ENCODE data around the gene CEP250.
"Not testable (repeated sequence)": the region's sequence is repeated elsewhere in the genome, so short reads cannot be mapped to it uniquely, and the experiment has no call there.

The CEP250 gene

DNA sequence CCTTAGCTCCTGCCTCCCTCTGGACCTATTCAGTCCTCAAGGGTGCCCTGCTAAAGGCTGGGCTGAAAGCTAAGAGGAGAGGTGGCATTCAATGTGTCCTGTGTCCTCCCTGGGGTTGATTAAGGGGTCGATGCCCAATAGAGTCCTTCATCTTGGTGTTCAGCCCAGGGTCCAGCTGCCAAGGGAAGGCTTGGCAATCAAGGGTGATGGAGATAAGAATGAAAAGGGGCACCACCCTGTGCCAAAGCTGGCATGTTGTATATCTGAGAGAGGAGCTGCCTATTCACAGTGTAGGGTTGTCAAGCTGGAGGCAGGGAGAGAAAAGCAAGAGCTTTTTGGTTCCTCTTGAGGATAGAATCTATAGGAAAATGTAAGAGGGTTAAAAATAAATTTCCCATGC is 61.7 kb downstream of the CEP250 start:
- TF ChIP-seq EZH2 (IDR thresholded peaks at IDR 0.05; ENCODE audit: borderline replicate concordance, low read depth, low read length, severe bottlenecking): no peak
- TF ChIP-seq, protein P1, sequence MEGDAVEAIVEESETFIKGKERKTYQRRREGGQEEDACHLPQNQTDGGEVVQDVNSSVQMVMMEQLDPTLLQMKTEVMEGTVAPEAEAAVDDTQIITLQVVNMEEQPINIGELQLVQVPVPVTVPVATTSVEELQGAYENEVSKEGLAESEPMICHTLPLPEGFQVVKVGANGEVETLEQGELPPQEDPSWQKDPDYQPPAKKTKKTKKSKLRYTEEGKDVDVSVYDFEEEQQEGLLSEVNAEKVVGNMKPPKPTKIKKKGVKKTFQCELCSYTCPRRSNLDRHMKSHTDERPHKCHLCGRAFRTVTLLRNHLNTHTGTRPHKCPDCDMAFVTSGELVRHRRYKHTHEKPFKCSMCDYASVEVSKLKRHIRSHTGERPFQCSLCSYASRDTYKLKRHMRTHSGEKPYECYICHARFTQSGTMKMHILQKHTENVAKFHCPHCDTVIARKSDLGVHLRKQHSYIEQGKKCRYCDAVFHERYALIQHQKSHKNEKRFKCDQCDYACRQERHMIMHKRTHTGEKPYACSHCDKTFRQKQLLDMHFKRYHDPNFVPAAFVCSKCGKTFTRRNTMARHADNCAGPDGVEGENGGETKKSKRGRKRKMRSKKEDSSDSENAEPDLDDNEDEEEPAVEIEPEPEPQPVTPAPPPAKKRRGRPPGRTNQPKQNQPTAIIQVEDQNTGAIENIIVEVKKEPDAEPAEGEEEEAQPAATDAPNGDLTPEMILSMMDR (IDR thresholded peaks at IDR 0.05; ENCODE audit: borderline replicate concordance, extremely low read depth, low read length, poor library complexity, severe bottlenecking): no peak
- no peak overlapping the region for H2AFZ ChIP-seq (ENCODE audit: low read depth, low read length)
- no peaks in the 10 kb centered on the region for H3K27me3 ChIP-seq (ENCODE audit: insufficient read depth, low read length, poor library complexity)
- H3K79me2 ChIP-seq (ENCODE audit: insufficient read depth, low read length): no peaks in the 10 kb centered on the region
- H3K4me1 ChIP-seq (ENCODE audit: insufficient read depth, low read length): no peaks in the 10 kb centered on the region
- peaks cover 13% of the 10 kb centered on the region for H3K36me3 ChIP-seq (ENCODE audit: insufficient read depth, low read length)
- H3K9ac ChIP-seq (ENCODE audit: low read depth, low read length): no peak overlapping the region
- H3K27ac ChIP-seq (ENCODE audit: low read length): no peak overlapping the region
- no peak overlapping the region for H3K4me3 ChIP-seq (ENCODE audit: low read depth in 1 of 2, low read length in 2 of 2)
- no peaks in the 10 kb centered on the region for H3K9me3 ChIP-seq (ENCODE audit: insufficient read depth, low read length, severe bottlenecking)
- H3K4me2 ChIP-seq (ENCODE audit: insufficient read depth, low read length): no peak overlapping the region
- no peaks in the 10 kb centered on the region for H4K20me1 ChIP-seq (ENCODE audit: insufficient read depth, low read length)
- no peak for DNase-seq
- no peak for ATAC-seq (ENCODE audit: insufficient read depth, low read depth)

DNA sequence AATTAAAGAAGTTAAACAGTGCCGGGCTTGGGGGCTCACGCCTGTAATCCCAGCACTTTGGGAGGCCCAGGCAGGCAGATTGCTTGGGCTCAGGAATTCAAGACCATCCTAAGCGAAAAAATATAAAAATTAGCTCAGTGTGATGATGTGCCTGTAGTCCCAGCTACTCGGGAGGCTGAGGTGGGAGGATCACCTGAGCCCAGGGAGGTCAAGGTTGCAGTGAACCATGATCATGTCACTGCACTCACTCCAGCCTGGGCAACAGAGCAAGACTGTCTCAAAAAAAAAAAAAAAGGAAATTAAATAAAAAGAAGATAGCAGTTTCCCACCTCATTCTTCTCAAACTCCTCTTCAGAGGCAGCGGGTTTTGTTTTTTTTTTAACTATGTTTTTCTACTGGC is 62.4 kb downstream of the CEP250 start:
- ATAC-seq (ENCODE audit: insufficient read depth, low read depth); H3K27me3 ChIP-seq (ENCODE audit: insufficient read depth, low read length, poor library complexity); H2AFZ ChIP-seq (ENCODE audit: low read depth, low read length); H3K4me2 ChIP-seq (ENCODE audit: insufficient read depth, low read length); DNase-seq; H3K4me1 ChIP-seq (ENCODE audit: insufficient read depth, low read length); H3K4me3 ChIP-seq (ENCODE audit: low read depth in 1 of 2, low read length in 2 of 2); H4K20me1 ChIP-seq (ENCODE audit: insufficient read depth, low read length); H3K9me3 ChIP-seq (ENCODE audit: insufficient read depth, low read length, severe bottlenecking); H3K79me2 ChIP-seq (ENCODE audit: insufficient read depth, low read length); H3K27ac ChIP-seq (ENCODE audit: low read length); H3K9ac ChIP-seq (ENCODE audit: low read depth, low read length); H3K36me3 ChIP-seq (ENCODE audit: insufficient read depth, low read length): not testable (repeated sequence)

DNA sequence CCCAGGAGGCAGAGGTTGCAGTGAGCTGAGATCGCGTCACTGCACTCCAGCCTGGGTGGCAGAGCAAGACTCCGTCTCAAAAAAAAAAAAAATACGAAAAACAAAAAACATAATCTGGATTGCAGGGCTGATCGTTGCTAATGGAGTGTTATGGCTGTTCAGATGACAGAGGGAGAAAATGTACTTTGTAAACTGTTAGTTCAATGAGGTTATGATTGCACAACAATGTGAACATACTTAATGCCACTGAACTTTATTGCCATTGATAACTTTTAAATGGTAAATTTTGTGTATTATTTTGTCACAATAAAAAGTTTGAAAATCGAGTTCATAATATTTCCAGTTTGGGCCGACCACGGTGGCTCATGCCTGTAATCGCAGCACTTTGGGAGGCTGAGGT is 63.6 kb downstream of the CEP250 start:
- no peaks in the 10 kb centered on the region for H4K20me1 ChIP-seq (ENCODE audit: insufficient read depth, low read length)
- H3K9ac ChIP-seq (ENCODE audit: low read depth, low read length): no peak overlapping the region
- no peak overlapping the region for H3K4me2 ChIP-seq (ENCODE audit: insufficient read depth, low read length)
- no peak for TF ChIP-seq EZH2 (IDR thresholded peaks at IDR 0.05; ENCODE audit: borderline replicate concordance, low read depth, low read length, severe bottlenecking)
- TF ChIP-seq, protein P1 (IDR thresholded peaks at IDR 0.05; ENCODE audit: borderline replicate concordance, extremely low read depth, low read length, poor library complexity, severe bottlenecking): no peak
- no peak for ATAC-seq (ENCODE audit: insufficient read depth, low read depth)
- no peaks in the 10 kb centered on the region for H3K27me3 ChIP-seq (ENCODE audit: insufficient read depth, low read length, poor library complexity)
- no peak for DNase-seq
- H3K4me3 ChIP-seq (ENCODE audit: low read depth in 1 of 2, low read length in 2 of 2): no peak overlapping the region
- H3K4me1 ChIP-seq (ENCODE audit: insufficient read depth, low read length): no peaks in the 10 kb centered on the region
- no peak overlapping the region for H3K27ac ChIP-seq (ENCODE audit: low read length)
- H3K9me3 ChIP-seq (ENCODE audit: insufficient read depth, low read length, severe bottlenecking): no peaks in the 10 kb centered on the region
- peaks cover 3% of the 10 kb centered on the region; the same call in 1 of the 2 replicates for H3K36me3 ChIP-seq (ENCODE audit: insufficient read depth, low read length)
- no peaks in the 10 kb centered on the region for H3K79me2 ChIP-seq (ENCODE audit: insufficient read depth, low read length)
- no peak overlapping the region for H2AFZ ChIP-seq (ENCODE audit: low read depth, low read length)

DNA sequence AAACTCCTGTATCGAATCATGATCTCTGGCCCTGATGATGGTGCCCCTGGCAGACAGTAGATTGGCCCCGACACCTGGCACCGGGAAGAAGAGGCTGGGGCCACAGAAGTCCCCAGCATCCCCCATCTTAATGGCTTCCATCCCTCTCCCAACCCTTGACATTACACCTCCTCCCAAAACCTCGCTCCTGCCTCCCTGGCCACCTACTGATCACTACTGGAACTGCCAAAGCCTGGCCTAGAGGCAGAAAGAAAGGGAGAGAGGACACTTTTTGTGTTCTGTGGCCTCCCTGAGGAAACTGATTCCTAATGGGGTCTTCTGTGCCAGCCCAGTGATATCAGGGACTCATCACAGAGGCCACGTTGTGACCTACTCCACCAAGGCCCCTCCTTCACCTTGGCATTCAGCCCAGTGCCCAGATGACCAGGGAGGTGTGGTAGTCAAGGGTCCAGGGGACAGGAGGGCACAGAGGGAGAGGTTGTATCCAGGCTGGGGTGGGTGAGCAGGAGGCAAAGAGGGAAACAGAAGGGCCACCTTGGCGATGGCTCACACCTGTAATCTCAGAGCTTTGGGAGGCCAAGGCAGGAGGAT is 68.0 kb downstream of the CEP250 start:
- peaks cover 3% of the 10 kb centered on the region for H3K9me3 ChIP-seq (ENCODE audit: insufficient read depth, low read length, severe bottlenecking)
- TF ChIP-seq, protein P1 (IDR thresholded peaks at IDR 0.05; ENCODE audit: borderline replicate concordance, extremely low read depth, low read length, poor library complexity, severe bottlenecking): peak; percentile 68
- no peak for TF ChIP-seq EZH2 (IDR thresholded peaks at IDR 0.05; ENCODE audit: borderline replicate concordance, low read depth, low read length, severe bottlenecking)
- no peaks in the 10 kb centered on the region for H3K36me3 ChIP-seq (ENCODE audit: insufficient read depth, low read length)
- H3K9ac ChIP-seq (ENCODE audit: low read depth, low read length): no peak overlapping the region
- H4K20me1 ChIP-seq (ENCODE audit: insufficient read depth, low read length): no peaks in the 10 kb centered on the region
- peak; percentile 70 for ATAC-seq (ENCODE audit: insufficient read depth, low read depth)
- H2AFZ ChIP-seq (ENCODE audit: low read depth, low read length): no peak overlapping the region
- H3K4me2 ChIP-seq (ENCODE audit: insufficient read depth, low read length): no peak overlapping the region
- DNase-seq: peak; percentile 50
- H3K27ac ChIP-seq (ENCODE audit: low read length): no peak overlapping the region
- H3K79me2 ChIP-seq (ENCODE audit: insufficient read depth, low read length): no peaks in the 10 kb centered on the region
- H3K4me1 ChIP-seq (ENCODE audit: insufficient read depth, low read length): no peaks in the 10 kb centered on the region
- no peak overlapping the region for H3K4me3 ChIP-seq (ENCODE audit: low read depth in 1 of 2, low read length in 2 of 2)
- no peaks in the 10 kb centered on the region for H3K27me3 ChIP-seq (ENCODE audit: insufficient read depth, low read length, poor library complexity)

Measured in DND-41 (cell line).